Endothelial cell (in vitro differentiated cells): ENCODE data around the gene LRRC8B. TPM values are rescaled to one million over a fixed set of nuclear protein-coding genes. Genes with fewer than 3 reads are reported as not detected.

Source experiments
- DNase-seq: peaks from one replicate; pipeline ENCODE4 v3.0.0; 2021; ENCODE audit warnings: low spot score
- H3K27ac Mint-ChIP-seq: one replicate; pipeline ENCODE4 v1.8.0; 2021; ENCODE audit warnings: mixed read lengths, inconsistent platforms; ENCODE audit not compliant: unreplicated experiment
- H3K27me3 Mint-ChIP-seq: one replicate; pipeline ENCODE4 v1.8.0; 2021; ENCODE audit warnings: mild to moderate bottlenecking, moderate library complexity, mixed read lengths, inconsistent platforms; ENCODE audit not compliant: unreplicated experiment
- H3K36me3 Mint-ChIP-seq: one replicate; pipeline ENCODE4 v1.8.0; 2021; ENCODE audit warnings: mild to moderate bottlenecking, low read depth, mixed read lengths, inconsistent platforms; ENCODE audit not compliant: unreplicated experiment
- H3K4me1 Mint-ChIP-seq: one replicate; pipeline ENCODE4 v1.8.0; 2021; ENCODE audit warnings: mild to moderate bottlenecking, mixed read lengths, inconsistent platforms; ENCODE audit not compliant: unreplicated experiment
- H3K4me3 Mint-ChIP-seq: one replicate; pipeline ENCODE4 v1.8.0; 2021; ENCODE audit warnings: mild to moderate bottlenecking, mixed read lengths, inconsistent platforms; ENCODE audit not compliant: unreplicated experiment
- H3K9me3 Mint-ChIP-seq: one replicate; pipeline ENCODE4 v1.8.0; 2021; ENCODE audit warnings: mixed read lengths, inconsistent platforms; ENCODE audit not compliant: unreplicated experiment
- total RNA-seq: library from RNA; stranded (reverse); fragmentation: NEBNext Ultra II Directional; extraction: Animal tissue kit (Norgen Biotek cat#: 25700); gene quantifications from one replicate; pipeline ENCODE4 v1.2.1, GENCODE V29; 2021; ENCODE audit not compliant: unreplicated experiment
- TF ChIP-seq, protein P1 (sequence below): fragments of 200-600 bp; sonication (generic); IDR thresholded peaks from one replicate; pipeline ENCODE4 v1.5.0; 2021; ENCODE audit warnings: antibody characterized with exemption; ENCODE audit not compliant: unreplicated experiment

Gene LRRC8B
- total RNA-seq, 1 donor from 2014 or later: 14.5 TPM

DNA sequence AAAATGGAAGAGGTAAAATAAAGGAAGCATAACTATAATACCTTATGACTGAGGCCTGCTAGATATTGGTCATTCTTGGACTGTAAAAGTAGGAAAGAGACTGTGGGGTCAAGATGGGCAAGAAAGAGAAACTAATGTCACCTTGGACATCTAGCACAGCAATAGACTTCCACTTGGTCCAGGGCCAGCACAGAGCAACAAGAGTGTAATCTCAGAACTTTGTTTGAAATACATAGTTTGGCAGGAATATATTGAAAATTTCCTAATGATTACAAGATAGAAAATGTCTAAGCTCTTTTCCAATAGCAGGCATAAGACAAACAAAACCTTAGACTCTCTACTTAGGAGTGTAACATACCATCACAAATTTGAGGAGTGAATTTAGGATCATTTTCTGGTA lies 112.9 kb downstream of the LRRC8B start:
- Mint-ChIP-seq H3K27me3 (peaks cover 2% of the 10 kb centered on the region), H3K36me3 (no peaks in the 10 kb centered on the region), H3K27ac (no peak overlapping the region), H3K9me3 (no peaks in the 10 kb centered on the region), H3K4me3 (no peak overlapping the region), H3K4me1 (peaks cover 8% of the 10 kb centered on the region)
- TF ChIP-seq, protein P1, sequence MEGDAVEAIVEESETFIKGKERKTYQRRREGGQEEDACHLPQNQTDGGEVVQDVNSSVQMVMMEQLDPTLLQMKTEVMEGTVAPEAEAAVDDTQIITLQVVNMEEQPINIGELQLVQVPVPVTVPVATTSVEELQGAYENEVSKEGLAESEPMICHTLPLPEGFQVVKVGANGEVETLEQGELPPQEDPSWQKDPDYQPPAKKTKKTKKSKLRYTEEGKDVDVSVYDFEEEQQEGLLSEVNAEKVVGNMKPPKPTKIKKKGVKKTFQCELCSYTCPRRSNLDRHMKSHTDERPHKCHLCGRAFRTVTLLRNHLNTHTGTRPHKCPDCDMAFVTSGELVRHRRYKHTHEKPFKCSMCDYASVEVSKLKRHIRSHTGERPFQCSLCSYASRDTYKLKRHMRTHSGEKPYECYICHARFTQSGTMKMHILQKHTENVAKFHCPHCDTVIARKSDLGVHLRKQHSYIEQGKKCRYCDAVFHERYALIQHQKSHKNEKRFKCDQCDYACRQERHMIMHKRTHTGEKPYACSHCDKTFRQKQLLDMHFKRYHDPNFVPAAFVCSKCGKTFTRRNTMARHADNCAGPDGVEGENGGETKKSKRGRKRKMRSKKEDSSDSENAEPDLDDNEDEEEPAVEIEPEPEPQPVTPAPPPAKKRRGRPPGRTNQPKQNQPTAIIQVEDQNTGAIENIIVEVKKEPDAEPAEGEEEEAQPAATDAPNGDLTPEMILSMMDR: no peak
- no peak for DNase-seq

DNA sequence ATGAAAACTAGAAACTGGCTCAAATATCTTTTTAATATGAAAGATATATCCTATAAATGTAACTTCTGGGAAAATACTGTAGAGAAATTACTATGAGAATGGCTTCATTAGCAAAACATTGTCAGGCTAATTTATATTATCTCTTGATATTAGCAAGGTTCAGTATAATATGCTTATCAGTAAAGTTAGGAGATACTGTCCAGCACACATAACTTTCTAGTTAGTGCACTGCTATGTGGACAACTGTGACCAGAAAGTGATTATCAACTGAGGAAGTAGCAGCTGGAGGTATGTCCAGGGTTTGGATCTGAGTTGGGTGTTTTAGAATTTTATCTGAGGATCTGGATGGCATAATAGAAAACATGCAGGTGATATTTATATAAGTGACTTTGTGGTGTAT lies 115.8 kb downstream of the LRRC8B start:
- TF ChIP-seq, protein P1: no peak
- no peak overlapping the region for H3K4me3 Mint-ChIP-seq
- DNase-seq: no peak
- H3K27me3 Mint-ChIP-seq: peaks cover 1% of the 10 kb centered on the region
- no peaks in the 10 kb centered on the region for H3K9me3 Mint-ChIP-seq
- no peak overlapping the region for H3K27ac Mint-ChIP-seq
- peaks cover 11% of the 10 kb centered on the region for H3K4me1 Mint-ChIP-seq
- H3K36me3 Mint-ChIP-seq: peaks cover 4% of the 10 kb centered on the region

- DNase-seq: no peak
- Mint-ChIP-seq H3K36me3 (peaks cover 4% of the 10 kb centered on the region), H3K4me3 (no peak overlapping the region), H3K9me3 (no peaks in the 10 kb centered on the region), H3K27me3 (peaks cover 1% of the 10 kb centered on the region), H3K27ac (no peak overlapping the region), H3K4me1 (peaks cover 11% of the 10 kb centered on the region)
- TF ChIP-seq, protein P1: no peak
Measured at GRCh38 chr1:89641781-89642180, 117.2 kb downstream of the LRRC8B start.

DNA sequence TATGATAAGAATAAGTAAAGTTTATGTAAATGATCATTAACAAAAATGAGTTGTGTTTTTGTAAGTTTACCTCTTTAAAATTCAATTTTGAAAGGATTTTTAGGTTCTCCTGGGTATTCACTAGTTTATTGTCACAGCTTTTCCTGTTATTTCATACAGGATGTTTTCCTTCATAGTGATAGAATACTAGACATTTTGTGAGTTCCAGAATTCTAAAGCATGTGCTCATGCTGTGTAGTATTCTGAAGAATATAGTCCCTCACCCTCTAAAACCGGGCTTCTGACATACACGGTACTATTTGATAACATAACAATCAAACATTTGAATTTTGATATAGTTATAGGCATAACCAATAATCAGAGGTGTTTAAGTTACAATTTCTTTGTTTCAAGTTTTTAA lies 118.9 kb downstream of the LRRC8B start:
- DNase-seq: no peak
- TF ChIP-seq, protein P1: no peak

GRCh38 chr1:89644119-89644814 lies 119.6 kb downstream of the LRRC8B start:
- Mint-ChIP-seq H3K9me3 (no peaks in the 10 kb centered on the region), H3K4me3 (no peak overlapping the region), H3K27me3 (peaks cover 1% of the 10 kb centered on the region), H3K27ac (no peak overlapping the region), H3K4me1 (peaks cover 11% of the 10 kb centered on the region), H3K36me3 (peaks cover 4% of the 10 kb centered on the region)
- TF ChIP-seq, protein P1: no peak
- DNase-seq: no peak

More for the DNA sequence above, 118.9 kb downstream of the LRRC8B start:
- Mint-ChIP-seq H3K27ac (peak overlapping the region; percentile 48), H3K4me1 (peaks cover 11% of the 10 kb centered on the region), H3K9me3 (no peaks in the 10 kb centered on the region), H3K4me3 (peak overlapping the region; percentile 9), H3K27me3 (peaks cover 1% of the 10 kb centered on the region), H3K36me3 (peaks cover 4% of the 10 kb centered on the region)
